LoVo (cell line): Measurements from ENCODE around the gene NFIL3.
"Not testable (repeated sequence)": the region's sequence is repeated elsewhere in the genome, so short reads cannot be mapped to it uniquely, and the experiment has no call there.

Experiments
- DNase-seq: peaks from one replicate; pipeline ENCODE4 v3.0.0-alpha.2; 2016; ENCODE audit warnings: low spot score

The NFIL3 gene, protein sequence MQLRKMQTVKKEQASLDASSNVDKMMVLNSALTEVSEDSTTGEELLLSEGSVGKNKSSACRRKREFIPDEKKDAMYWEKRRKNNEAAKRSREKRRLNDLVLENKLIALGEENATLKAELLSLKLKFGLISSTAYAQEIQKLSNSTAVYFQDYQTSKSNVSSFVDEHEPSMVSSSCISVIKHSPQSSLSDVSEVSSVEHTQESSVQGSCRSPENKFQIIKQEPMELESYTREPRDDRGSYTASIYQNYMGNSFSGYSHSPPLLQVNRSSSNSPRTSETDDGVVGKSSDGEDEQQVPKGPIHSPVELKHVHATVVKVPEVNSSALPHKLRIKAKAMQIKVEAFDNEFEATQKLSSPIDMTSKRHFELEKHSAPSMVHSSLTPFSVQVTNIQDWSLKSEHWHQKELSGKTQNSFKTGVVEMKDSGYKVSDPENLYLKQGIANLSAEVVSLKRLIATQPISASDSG

GRCh38 chr9:91423785-91424402, at the start of gene NFIL3:
Gene NFIL3, minus strand, starts transcription at chr9:91423832. Its CDS starts 13,098 bp downstream, at chr9:91410734.
- DNase-seq, result peak; percentile 87

DNA sequence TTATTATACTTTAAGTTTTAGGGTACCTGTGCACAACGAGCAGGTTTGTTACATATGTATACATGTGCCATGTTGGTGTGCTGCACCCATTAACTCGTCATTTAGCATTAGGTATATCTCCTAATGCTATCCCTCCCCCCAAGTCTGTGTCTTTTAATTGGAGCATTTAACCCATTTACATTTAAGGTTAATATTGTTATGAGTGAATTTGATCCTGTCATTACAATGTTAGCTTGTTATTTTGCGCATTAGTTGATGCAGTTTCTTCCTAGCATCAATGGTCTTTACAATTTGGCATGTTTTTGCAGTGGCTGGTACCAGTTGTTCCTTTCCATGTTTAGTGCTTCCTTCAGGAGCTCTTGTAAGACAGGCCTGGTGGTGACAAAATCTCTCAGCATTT, 47.9 kb upstream of the NFIL3 start:
- DNase-seq, result not testable (repeated sequence)

GRCh38 chr9:91465420-91465819, 41.8 kb upstream of the NFIL3 start:
- DNase-seq, result no peak

DNA sequence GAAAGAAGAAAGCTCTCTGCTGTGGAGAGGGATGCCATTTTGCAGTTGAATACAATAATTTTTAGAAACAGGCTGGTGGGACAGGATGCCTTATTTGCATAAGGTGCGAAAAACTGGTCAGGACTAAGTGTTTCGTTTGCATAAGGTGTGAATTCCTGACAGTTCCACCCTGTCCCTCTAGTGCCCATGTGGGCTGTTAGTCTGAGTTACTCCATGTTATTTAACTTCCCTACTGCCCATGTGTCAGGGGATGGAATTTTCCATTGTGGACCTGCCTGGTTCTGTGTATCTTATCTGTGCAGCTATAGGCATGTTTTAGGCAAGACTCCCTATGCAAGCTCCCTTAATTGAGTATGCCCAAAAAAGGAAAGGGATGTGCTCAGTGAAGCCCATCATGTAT, 35.3 kb upstream of the NFIL3 start:
- DNase-seq, result no peak

DNA sequence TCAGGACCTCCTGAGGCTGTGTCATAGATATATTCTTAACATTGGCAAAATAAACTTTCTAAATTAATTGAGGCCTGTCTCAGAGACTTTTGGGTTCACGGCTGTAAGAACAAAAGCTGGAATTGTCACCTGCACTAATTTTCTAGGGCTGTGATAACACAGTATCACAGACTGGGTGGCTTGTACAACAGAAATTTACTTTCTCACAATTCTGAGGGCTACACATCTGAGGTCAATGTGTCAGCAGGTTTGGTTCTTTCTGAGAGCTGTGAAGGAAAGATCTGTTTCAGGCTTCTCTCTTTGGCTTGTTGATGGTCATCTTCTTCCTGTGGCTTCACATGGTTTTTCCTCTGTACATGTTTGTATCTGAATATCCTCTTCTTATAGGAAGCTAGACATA, 29.2 kb upstream of the NFIL3 start:
- no peak for DNase-seq

DNA sequence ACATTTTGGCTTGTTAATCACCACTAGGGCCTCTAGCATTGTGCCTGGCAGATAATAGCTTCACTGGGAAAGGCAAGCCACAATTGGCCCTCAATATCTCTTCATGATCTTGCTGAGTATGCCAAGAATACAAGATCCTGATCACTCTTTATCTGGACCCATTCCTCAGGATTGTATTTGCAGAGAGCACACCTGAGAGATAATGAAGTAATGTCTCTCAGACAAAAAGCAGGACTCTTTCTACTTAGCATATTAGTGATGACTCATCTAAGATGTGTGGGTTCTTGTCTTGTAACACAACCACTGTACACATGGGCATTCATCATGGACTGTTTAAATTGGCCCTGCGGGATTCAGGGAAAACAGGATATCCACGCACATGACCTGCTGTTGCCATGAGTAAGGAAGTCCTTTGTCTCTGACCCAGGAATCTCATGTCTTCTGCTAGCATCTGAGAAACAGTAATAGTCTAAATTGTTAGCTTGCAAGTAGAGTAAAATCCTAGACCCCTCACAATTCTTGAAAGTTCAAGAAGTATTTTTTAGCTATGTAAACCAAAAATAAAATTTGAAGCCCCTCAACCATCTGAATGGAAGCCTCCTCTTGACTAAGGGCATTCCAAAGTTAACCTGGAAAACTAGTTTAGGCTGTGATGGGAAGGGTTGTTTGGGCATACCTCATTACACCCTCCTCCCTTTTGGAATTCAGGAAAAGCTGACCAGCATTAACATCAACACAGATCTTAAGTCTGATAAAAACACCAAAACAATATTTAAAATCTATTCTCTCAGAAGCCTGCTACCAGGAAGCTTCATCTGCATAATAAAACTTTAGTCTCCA, 28.0 kb upstream of the NFIL3 start:
- no peak for DNase-seq

DNA sequence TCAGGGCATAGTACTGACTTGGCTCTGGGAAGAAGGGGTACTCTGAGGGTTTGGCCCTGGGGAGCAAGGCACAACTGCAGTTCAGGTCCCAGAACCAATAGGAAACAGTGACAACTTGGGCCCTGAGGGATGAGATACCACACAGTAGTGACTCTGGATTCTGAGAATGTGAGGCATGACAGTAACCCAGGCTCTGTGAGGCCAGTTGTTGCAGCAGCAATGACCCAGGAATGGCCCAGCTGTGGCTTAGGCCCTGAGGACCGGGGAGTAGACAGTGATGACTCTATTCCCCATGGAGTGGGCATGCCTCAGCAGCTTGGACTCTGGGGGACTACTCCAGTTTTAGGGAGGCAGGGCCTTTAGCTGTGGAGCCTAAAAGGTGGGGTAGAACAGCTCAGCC, 21.5 kb upstream of the NFIL3 start:
- DNase-seq, result no peak

DNA sequence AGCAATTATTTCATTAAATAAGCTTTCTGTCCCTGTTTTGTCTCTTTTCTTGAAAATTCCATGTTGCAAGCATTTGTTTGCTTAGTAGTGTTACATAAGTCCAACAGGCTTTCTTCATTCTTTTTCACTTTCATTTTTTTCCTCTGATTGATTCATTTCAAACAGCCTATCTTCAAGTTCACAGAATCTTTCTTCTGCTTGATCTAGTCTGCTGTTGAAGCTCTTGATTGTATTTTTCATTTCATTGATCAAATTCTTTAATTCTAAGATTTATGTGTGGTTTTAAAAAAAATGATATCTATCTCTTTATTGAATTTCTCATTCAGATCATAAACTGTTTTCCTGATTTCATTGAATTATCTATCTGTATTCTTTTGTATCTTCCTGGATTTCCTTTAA, 20.4 kb upstream of the NFIL3 start:
- DNase-seq, result no peak

DNA sequence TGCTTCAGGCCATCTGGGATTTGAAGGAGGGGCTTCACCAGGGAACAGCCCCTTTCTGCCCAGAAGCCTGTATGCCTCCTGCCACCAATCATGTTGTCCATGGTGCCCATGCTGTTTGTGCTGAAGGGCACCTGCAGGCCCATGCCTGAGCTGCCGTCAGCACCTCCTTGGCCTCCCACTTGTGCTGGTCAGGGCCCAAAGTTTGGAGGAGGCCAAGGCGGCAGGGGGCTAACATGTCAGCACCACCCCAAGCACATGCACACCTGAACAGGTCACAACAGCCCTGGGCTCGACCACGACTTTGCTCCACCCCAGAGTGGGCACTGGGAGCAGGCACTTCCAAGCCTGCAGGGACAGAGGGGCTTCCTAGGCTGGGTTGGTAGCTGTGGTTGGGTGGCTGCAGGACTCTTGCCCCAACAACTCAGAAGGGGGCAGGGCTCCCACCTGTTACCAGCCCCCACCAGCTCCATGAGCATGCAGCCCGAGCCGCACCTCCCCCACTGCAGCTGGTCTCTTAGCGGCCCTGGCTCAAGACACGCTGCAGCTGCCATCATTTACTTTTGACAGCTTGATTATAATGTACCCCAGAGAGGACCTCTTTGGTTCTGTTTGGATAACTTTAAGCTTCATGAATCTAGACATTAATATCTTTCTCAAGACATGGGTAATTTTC, 19.8 kb upstream of the NFIL3 start:
- no peak for DNase-seq

- DNase-seq, result no peak
Measured at GRCh38 chr9:91436841-91437240, 13.2 kb upstream of the NFIL3 start.

DNA sequence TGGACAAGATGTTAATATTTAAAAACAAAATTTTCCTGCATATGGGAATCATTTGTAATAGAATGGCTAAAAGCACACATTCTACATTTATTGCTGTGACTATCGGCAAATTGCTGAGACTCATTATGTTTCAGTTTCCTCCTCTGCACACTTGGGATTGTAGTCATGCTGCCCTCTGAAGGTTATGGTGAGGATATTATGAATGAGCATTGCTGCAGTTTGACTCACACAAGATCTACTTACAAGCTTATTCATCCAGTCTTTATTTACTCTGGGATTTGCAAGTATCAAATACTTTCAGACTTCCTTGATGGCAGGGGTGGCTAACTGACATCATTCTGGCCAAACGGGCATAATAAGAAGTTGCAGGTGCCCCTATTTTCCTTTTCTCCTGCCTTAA, 9.5 kb upstream of the NFIL3 start:
- DNase-seq, result peak; percentile 87

- no peak for DNase-seq
Measured at GRCh38 chr9:91431485-91431884, 7.9 kb upstream of the NFIL3 start.

DNA sequence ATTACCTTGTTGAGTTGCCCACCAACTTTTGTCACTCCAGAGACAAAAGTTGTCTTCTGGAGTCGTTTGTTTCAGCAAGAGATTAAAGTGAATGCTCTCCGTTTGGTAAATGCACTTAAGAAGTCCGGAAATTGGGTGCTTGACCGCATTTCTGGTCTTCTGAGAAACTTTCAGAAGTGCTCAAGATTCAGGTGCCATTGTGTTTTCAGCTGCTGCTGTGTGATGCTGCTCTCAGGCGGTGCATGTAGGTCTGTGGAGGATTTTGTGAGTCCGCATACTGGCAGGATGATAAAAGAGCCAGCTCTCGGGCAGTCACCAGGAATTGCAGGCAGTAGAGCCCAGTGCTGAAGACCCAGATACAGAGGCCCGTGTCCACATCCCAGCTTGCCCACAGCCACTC, 5.9 kb upstream of the NFIL3 start:
- no peak for DNase-seq

- no peak for DNase-seq
Measured at GRCh38 chr9:91428927-91429351, 5.3 kb upstream of the NFIL3 start.

DNA sequence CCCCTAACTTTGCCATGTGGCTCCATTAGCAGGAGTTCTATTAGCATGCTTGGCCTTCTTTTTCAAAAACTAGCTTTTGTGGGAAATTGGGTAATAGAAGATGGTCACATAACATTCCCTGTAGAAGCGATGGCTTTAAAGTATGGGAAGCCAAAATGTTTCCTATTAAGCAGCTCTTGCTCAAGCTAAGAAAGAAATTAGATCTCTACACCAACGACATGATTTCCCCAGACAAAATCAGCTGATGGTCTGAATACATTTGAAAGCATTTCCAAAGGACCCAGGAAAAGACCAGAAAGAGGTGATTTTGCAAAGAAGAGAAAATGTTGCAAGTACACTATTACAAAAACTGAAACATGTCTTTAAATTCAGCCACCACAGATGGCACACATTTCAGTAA, 4.8 kb upstream of the NFIL3 start:
- no peak for DNase-seq

DNA sequence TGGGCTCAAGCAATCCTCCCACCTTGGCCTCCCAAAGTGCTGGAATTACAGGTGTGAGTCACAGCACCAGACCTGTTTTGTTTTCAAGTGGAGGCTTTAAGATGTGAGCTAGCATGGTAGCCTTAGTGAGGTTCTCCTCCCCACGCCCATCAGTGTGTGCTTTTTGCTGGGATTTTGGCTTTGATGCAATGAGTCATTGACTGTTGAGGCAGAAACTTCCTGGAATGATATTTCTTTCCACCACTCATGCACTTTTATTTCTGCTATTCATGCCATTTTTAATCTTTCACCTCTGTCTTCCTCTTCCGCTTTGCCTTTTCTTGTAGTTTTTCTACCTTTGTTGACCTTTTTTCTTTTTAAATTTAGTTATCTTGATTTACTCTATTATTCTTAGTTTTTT, 4.2 kb upstream of the NFIL3 start:
- DNase-seq, result peak; percentile 58

DNA sequence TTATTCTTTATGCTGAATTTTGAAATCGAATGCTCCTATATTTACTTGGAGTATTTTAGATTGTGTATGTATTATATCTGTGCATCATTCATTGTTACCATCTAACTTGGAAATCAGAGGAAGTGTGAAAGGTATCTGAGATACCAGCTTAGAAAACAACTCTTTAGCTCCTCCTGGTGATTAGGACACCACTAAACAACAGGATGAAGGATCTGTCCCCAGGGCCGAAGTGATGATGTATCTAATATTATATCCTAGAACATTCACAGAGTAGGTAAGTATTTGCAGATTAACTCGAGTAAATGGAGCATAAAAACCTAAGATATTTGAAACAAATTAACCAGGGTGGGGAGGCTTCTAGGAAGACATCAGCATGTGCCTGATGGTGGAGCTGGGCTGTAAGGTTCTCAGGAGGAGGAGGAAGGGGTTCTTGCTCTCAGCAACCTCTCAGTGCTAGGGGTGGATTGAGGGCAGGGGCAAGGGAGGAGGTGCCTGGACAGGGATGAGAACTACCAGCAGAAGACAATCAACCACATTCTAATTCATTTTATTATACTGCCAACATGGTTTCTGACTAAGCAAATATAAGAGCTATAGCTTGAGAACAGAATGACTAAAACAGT, 2.6 kb upstream of the NFIL3 start:
- peak; percentile 45 for DNase-seq

DNA sequence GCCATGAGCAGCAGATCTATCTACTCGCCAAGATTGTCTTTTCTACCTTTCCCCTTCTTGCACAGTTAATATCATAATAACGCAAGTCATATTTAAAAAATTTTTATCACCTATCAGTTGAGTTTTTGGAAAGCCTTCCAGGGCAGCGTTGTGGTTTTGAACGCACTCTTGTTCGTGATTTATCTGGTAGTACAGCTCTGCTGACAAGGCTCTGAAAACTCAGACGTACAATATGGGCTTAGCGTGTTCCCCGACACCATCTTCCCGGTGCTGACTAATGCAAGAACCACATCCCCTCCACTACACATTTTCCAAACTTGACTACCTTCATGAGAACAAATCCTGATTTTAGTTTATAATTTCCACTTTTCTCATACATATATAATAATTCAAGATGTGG, 1.6 kb upstream of the NFIL3 start:
- no peak for DNase-seq

GRCh38 chr9:91424403-91425176, 958 bp upstream of the NFIL3 start:
- peak; percentile 68 for DNase-seq

- peak; percentile 55 for DNase-seq
Measured at GRCh38 chr9:91422758-91423711, 597 bp downstream of the NFIL3 start.
